Activated CD4-positive, alpha-beta T cell treated with anti-CD3 and anti-CD28 coated beads, Interleukin-10, Interleukin-2, amounts not matched to agents 100 ng/mL and 50 ng/mL, durations not matched to agents 16 hours and 8 hours (primary cell): ENCODE data around the gene CLRN3.

ENCODE experiments used
- DNase-seq: peaks from one replicate; pipeline ENCODE4 v3.0.0-alpha.2; 2020

CLRN3 gene, protein sequence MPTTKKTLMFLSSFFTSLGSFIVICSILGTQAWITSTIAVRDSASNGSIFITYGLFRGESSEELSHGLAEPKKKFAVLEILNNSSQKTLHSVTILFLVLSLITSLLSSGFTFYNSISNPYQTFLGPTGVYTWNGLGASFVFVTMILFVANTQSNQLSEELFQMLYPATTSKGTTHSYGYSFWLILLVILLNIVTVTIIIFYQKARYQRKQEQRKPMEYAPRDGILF

DNA sequence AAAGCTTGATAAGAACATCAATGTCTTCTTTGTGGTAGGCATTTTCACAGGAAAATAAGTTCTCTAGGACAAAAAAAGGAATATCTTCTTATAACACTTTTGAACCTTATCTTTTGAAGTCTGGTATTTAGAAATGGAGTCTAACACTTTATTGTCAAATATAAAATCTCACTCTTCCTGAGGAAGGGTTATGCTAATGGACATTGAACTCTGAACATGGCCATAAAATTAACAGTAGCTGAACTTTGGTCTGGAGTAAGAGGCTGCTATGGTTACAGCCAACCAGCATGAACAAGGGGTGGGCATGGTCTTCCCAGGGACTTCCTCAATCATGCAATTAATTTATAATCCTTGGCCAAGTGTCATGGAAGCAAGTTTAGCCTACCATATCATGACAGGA is at the start of gene CLRN3:
Gene CLRN3 (minus strand): TSS at position 199 of the 400 bp plus-strand sequence. CDS start 157 bp downstream, at position 42.
- no peak for DNase-seq

DNA sequence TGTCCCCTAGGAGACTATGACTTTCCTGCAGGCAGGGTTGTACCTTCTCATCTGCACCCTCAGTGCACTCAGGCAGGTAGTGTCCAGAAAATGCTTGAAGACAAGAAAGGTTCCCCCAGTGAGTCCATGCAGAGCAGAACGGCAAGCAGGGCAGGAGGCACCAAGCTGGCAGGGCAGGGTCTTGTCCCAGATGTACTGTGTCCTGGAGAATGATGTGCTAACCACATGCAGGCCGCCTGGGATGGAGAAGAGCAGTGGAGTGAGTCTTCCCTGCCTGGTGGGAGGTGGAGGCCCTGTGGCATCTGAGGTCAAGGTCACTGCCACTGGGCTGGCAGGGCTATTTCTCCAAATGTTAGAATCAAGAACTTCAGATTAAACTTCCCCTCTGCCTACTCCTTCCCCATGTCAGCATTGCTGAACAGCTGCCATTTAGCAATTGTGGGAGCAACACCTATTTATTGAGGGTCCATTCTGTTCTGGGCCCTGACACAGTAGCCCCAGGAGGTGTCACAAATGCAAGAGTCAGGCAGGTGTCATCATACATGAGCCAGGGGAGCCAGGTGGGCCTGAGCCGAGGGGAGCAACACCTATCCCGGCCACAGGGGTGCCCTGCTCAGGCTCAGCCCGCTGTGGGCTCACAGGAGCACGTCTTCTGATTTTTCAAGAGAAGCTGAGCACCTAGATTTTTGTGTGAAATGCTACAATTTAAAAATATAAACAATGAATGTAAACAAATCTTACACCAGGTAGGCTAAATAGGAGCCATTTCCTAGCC is 48.3 kb upstream of the CLRN3 start:
- DNase-seq = no peak

DNA sequence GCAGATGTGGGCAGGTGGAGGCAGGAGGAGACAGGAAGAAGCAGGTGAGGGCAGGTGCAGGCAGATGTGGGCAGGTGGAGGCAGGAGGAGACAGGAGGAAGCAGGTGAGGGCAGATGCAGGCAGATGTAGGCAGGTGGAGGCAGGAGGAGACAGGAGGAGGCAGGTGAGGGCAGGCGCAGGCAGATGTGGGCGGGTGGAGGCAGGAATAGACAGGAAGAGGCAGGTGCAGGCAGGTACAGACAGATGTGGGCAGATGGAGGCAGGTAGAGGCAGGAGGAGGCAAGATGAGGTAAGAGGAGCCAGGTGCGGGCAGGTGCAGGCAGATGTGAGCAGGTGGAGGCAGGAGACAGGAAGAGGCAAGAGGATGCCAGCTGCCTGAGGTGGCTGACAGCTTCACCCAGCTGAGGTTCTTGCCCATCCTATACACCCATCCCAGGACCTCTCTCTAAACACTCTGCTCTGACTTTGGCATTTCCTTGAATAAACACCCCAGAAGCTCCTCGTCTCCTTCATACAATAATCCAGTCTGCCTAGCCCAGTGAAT is 47.1 kb upstream of the CLRN3 start:
- DNase-seq = no peak

DNA sequence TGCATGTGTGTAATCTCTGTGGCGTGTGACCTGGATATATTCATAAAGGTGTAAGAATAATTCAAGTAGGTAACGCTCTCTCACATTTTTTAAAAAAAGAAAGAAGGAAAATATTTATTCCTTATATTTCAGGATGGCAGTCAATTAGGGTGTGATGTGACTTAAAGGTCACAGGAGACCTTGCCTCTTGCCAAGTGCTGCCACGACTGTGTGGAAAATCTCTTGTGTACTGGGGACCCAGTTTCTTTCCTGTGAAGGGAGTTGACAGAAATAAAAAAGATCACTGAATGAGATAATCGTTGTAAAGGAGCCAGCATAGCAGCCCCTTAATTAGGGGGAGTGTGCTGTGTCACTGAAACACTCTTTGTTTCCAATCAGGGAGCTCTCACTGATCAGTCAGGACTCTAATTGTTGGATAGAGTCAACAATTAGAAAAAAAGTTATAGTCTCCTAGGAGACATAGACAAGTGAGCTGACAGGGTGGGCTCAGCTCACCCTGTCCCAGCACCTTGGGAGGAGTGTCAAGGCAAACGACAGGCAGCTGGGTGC is 45.2 kb upstream of the CLRN3 start:
- no peak for DNase-seq

DNA sequence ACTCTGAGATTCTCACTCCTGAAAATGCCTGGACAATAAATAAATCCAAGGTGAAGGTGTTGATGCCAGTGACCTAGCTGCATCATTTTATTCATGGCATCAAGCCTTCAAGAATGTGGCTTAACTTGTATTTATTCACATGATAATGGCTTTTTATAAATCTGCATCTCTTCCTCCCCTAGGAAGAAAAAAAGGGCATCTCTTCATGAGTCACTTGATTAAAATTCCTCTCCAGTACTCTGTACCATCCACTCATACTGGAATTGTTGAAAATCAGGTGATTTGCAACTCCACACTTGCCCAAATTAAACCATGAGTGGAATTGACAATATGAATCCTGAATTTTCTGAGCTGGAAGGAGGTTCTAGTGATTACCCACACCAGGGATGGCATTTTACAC is 44.3 kb upstream of the CLRN3 start:
- DNase-seq = no peak

DNA sequence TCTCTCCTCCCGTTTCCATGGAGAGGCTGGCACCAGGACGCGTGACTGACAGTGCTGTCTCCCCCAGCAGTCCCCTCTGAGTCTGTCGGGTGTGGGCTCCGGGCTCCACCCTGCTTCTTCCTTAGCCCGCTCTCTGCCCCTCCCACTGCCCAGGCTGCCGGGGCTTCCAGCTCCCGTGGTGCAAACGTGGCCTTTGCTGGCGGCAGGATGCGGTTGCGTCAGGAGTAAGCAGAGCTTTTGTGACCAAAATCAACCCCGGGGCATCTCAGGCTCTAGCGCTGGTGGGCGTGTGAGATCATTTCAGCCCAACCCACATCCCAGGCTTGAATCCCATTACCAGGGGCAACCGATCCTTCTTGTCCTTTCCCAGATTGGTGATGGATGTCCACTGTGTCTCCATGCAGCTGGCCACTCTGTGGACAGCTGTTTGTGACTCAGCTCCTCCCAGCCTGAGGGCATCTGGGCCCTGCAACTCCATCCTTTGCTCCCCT is 42.4 kb upstream of the CLRN3 start:
- DNase-seq = no peak

DNA sequence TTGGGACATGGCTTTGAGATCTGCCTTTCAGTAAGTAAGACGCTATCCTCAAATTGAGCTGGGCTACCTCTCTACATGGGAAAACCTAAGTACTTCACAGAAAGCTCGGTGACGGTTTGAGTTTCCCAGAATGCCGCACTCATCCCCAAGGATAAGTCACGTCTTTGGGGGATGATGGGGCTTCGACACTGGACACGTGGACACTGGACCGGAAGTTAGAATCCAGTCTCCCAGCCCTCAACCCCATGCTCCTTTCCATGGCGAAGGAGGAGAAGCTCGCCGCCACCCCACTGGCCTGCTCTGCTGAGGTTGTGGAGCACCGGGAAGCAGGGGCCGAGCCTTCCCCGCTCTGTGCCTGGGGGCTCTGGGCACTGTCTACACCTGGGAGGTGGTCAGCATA is 41.6 kb upstream of the CLRN3 start:
- no peak for DNase-seq

DNA sequence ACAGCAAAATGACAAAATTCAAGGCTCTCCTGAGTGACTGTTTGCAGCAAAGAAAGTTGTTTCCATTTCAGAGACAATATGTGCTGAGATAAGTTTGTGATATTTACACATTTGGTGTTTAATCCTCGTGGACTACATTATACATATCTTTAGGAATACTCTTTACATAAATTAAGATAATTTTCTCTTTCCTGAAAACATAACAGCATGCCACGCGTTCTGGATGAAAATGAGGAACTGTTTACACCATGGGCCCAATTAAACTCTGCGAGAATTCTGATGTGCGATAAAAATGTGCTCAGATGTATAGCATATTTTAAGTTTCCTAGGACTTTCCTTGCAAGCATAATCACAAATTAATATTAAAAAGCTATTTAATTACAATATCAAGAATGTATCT is 40.5 kb upstream of the CLRN3 start:
- no peak for DNase-seq

DNA sequence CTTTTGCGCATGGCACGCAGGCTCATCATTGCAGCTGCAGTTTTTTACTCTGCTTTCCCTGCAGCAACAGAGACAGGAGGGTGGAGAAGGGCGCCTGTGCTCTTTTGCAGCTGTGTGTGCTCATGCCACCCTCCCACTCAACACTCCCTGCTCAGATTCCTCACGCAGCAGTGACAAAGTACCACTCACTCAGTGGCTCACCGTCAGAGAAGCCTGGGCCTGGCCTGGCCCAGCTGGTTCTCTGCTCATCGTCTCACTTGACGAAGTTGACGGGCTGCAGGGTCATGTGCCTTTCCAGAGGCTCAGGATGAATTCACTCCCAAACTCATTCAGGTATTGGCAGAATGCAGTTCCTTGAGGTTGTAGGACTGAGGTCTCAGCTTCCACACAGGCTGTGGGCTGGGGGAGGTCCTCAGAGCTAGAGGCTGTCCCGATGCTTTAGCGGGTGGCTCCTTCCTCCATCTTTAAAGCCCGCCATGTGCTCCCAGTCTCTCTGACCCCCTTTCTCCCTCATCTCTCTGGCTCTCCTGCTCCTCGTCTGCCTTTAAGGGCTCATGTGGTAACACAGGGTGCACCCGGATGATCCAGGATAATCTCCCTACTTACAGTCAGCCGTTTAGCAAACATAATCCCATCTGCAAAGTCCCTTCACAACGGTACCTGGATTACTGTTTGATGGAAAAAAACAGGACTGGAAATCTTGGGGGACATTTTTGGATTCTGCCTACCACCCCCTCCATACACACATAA is 40.0 kb upstream of the CLRN3 start:
- DNase-seq = no peak

DNA sequence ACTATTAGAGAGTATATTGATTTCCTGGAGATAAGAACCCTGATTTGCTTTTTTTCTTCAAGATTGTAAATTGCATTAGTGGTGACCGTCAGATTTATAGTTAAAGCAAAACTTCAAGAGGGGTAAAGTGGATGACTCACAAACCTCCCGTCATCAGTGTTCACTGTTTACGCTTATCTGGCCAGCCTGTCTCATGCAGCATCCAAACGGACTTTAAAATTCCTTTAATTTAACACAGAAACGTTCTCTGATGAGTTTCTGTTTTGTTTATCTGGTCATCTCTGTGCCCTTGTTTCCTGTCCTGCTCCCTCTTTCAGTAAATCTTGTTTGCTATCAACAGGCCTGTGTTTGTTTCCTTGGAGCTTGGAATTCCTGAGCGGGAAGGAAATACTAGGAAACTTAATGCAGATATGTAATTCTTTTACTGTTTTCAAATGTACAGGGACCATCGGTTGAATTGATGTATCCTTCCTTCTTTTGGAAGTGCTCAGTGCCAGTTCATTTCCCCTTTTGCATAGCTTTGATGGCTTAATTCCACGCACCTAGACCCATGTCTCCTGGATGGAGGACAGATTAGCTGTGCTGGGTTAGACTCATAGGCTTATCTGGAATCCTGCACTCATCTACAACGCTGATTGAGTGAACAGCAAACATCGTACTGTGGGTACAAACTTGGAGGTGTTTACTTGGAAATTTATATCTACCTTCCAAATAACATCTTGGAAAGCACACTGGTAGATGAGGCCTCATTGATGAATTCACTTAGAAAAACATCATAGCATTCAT is 35.5 kb upstream of the CLRN3 start:
- DNase-seq = no peak

DNA sequence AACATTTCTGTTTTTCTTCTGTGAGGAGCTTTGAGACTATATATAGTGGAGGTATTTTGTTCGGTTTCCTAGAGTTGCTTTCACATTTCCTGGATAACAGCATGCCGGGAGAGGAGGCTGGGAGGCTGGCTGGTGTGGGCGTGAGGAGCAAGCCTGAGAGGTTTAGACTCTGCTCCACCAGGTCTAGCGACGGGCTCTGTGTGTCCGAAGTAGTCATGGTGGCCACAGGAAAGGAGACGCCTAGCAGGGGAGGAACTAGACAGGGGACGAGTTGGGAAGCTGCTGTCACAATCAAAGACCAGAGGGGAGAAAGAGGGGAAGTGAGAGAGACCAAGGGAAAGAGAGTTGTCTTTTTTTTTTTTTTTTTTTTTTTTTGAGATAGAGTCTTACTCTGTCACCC is 33.7 kb upstream of the CLRN3 start:
- no peak for DNase-seq

DNA sequence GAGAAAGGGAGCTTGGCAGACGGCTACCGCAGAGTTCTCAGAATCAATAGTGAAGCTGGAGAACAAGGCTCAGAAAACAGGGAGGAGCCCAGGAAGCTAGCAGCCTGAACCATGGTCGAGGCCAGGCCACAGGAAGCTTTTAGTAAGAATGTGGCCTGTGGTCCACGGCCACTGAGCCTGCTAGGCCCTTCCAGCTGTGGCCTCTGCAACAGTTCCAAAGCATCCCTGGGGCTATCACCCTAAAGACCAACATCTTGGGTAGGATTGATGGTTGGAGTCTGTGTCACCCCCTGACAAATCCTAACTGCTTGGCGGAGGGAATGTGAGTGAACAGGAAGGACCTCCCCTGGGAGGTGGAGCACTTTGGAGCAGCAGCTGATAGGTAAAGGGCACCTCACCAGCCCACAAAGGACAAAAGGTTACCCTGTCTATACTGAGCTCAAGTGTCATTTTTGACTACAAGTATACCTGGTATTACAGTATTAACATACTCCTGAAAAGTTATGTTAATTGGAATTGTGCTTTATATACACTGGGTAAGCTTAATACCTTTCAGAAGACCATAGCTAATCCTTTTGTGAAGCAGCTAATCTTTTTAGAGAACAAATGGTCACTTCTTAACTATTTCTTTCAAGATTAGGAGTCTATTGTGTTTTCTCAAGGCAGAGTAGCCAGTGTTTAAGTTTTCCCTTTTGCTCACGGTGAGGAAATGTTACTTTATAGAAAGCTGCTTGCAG is 32.9 kb upstream of the CLRN3 start:
- no peak for DNase-seq

DNA sequence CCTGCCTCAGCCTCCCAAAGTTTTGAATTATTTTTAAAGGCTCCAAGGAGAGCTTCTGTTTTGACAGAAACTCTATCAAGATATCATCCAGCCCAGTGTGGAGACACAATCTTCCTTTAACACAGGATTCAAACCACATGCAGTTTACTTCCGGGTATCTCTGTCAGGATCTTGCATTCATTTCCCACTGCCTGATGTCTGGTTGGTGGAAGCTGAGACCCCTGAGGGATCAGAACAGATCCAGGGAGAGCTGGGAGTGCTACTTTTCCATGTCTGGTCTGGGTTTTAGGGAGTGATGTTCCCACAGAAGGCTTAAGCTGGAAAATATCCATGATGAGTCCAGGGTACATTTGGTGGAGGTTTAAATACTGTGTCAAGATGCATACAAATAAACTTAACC is 30.9 kb upstream of the CLRN3 start:
- no peak for DNase-seq

DNA sequence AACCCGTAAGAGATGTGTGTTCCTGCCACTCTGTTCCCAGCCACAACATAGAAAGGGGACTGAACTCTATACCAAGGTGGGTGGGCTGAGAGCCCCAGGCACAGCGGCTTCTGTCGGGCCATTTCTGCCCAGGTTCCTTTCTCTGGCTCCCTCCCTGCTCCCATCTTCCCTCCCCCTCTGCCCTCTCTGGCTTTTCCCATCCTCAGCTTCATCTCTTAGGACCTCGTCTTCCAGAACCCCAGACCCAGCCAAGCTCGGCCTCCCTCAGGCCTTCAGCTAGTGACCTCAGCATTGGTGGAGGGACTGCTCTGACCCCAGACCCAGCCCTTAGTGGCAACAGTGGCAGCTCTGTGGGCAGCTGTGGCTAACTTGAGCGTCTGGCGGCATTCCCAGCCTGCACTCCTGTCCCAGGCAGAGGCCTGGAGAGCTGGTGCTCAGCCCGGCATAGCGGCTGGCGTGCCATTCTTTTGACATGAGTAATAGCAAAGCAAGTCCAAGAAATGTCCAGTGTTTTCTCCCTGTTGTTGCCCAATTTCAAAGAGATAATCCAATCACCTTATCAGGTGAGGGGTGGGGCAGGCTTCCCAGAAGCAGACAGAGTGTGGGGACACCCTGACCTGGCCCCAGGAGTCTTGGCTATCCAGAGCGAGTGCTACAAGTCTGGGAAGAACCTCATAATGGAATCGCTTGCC is 30.1 kb upstream of the CLRN3 start:
- DNase-seq = no peak

DNA sequence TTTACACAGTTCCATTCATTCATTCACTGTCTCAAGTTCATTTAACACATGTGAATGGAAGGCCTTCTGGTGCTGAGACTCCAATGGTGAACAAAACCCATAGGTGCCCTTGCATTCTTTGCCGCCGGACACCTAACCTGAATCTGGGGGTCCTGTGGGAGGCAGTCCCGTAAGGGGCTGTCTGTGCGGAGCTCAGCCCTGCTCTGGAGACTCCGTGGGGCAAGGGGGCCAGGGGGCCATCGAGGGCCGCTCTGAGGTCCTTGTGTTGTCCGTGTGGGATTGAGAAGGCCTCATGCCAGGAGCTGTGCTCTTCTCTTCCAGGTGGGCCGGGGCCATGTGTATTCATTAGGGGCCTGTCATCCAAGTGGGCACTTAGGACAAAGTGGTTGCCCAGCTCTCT is 29.5 kb upstream of the CLRN3 start:
- DNase-seq = no peak

DNA sequence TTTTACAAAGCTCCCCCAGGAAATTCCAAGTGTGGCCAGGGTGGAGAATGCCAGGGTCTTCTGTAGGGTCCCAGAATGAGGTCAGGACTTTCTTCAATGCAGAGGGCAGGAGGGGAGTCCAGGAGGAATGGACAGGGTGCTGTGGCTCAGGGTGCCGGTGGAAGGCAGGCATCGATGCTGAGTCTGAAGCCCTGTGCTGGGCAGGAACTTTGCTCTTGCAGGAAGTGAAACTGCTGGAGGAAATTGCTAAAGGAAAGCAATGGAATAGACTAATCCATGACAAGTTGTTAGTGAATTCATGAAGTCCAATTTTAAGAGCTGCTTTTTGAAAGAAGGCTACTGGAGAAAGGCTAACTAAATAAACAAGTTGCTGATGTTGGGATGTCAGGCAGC is 29.0 kb upstream of the CLRN3 start:
- no peak for DNase-seq

DNA sequence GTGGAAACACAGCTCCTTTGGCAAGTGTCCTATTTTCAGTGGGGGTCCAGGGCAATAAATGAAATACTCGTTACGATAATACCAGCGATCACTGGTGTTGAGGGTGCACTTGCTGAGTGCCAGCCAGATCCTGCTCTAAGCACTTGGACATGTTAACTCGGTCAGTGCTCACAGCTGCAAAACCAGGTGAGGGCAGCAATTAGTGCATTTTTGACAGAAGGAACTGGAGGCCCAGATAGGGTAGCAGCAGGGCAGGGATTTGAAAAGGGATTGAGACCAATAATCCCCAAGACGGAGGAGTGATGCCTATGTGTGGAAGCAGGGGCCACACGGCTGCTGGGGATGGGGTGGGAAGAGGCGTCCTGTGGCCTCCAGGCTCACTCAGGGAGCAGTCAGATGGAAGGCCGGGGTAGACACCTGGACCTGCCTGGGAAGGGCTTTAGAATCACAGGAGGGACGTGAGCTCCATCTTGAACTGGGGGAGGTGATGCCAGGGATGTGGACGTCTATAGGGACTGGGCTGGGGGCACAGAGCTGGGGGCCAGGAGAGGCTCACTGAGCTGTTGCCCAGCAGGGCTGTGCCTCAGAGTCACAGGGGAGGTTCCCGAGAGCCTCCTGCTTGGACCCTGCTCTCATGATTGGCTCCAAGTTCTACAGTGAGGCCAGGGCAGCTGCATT is 28.5 kb upstream of the CLRN3 start:
- no peak for DNase-seq

DNA sequence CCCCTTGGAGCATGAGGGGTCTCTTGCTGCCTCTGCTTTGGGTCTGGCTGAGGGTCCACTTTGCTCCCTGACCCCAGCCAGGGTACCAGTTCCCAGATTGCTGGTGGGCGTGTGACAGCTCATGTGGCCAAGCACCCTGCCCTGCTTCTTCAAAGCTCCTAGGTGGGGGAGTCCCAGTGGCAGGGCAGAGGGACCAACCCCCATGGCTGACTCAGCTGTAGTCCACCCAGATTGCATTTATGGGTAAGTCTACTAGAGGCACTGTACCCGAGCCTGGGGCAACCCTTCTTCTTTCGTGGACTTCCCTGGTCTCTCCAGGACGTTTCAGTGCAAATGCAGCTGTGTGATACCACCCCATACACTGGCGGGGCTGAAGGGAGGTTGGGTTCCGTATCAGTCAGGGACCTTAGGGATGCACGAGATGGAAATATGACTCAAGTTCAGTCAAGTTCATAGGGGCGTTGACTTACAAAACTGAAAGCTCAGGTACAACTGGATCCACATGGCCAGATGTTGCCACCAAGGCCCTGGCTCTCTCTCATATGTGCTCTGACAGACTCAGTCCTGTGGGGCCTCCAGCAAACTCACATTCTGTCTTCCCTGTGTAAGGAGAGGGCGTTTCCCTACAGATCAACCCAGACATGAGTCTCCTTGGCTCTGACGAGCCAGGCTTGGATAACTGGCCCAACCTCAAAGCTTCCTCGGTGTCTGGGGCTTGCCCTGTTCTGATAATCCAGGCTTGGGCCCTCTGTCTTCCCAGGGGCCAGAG is 27.7 kb upstream of the CLRN3 start:
- DNase-seq = no peak

DNA sequence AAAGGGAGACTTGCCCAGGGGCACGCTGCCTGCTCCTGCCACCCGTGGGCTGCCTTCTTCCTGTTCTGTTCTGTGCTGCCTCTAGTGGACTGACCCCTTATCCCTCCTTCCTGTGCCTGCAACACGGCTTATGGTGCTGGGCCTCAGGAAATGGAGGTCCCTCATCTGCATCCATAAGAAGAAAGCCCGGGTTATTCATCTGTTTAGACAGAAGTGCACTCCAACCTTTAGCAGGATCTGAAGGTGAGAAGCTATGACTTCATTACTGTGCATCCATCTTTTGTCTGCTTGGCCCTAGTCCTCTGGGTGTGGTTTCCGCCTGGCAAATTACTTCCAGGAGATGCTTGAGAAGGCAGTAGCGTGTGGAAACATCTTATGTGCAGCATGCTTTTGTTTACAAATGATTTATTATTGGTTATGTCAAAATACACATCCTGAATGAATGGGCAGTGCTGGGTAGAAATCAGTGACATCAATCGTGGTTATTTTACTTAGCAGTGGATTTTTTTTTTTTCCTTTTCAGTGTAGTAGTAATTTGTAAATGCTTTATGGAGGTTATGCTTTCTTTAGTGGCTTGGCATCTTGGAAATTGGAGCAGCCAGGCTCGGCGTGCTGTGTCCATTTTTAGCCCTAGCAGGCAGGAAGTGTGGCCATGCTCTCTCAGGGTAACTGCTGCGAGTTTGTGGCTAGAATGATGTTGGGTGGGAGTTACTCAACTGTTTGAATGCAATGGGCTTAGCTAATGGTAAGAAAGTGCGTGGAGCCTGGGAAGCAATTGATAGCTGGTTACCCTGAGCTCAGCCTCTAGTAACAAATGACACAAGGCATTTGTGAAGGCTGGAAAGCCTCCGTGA is 26.9 kb upstream of the CLRN3 start:
- peak; percentile 14 for DNase-seq
